HG03565 (cell line): ENCODE measurements around the gene C2orf72.
"Not testable (repeated sequence)": the region's sequence is repeated elsewhere in the genome, so short reads cannot be mapped to it uniquely, and the experiment has no call there.

Experiments
- ATAC-seq: cut with Tn5 transposase; IDR thresholded peaks from one replicate; pipeline ENCODE4 v1.9.1; 2021; ENCODE audit warnings: mild to moderate bottlenecking, moderate library complexity; ENCODE audit not compliant: unreplicated experiment

Gene C2orf72

DNA sequence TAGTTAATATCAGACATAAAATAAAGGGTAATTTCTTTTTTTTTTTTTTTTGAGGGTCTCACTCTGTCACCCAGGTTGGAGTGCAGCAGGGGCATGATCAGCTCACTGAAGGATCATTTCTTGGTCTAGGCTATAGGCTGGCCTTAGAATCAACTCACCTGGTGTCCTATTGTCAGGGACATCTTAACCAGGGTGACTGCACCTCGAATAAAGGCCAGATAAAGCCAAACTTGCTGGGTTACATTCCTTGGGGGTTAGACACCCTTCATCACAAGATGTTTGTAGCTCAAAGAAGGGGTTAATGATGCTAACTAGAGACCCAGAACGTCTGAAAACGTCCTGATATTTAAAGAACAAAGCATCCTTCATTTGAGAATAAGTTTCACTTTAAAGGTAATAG lies 23.5 kb upstream of the C2orf72 start:
- ATAC-seq, result no peak

DNA sequence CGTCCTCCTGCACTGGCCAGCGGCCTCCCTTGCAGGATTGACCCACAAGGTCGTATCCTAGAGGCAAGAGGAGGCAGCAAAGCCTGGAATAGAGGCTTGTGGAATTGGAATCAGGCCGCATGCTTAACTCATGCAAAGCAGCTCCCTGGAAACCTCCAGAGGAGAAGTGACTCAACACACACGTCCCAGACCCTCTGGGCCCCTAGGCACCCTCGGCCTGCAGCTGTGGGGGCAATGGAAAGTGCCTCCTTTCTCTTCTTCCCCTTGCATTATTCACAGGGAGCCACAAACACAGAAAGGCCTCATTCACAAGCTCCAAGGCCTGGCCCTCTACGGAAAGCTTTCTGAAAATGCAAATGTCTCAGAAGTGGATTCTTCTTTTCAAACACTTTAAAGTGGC lies 21.8 kb upstream of the C2orf72 start:
- ATAC-seq, result no peak

DNA sequence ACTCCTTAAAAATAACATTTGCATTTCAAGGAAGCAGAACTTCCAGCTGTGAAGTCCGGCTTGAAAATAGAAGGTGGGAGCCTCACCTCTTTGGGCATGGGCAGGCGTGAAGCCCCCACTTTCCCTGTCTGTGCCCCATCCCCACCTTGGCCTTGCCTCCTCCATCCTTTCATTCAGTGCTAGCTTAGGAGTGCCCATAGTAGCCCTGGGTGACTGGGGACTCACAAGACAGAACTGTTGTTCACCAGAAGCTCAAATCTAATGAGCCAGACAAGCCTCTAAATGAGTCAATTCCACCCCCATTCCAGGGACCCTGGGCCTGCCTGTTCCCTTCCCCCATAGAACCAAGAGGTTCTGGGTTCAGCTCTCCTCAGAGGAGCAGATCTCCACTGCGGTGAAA lies 21.4 kb upstream of the C2orf72 start:
- ATAC-seq, result no peak

DNA sequence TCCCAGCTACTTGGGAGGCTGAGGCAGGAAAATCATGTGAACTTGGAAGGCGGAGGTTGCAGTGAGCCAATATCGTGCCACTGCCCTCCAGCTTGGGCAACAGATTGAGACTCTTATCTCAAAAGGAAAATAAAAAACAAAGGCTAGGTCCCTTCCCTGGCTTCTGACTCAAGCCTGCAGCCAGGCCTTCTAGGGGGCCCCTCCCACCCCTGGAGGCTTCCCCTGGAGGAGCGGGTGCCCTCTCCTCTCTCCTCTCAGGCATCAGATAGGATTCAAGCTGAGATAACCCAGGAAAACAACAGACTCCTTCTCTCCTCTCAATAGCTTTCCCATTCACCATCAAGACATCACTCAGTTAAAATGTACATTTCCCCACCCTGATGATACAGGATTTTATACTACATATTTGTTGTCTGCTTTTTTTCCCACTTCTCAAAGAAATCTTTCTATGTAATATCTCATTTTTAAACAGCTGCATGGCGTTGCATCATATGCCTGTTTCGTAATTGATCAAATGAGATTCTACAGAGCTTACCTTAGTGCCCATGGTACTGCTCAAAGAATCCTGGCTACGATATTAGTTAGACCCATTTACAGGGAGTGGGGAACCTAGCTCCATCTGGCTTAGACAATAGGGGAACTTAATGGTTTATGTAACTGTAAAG lies 20.6 kb upstream of the C2orf72 start:
- no peak for ATAC-seq

DNA sequence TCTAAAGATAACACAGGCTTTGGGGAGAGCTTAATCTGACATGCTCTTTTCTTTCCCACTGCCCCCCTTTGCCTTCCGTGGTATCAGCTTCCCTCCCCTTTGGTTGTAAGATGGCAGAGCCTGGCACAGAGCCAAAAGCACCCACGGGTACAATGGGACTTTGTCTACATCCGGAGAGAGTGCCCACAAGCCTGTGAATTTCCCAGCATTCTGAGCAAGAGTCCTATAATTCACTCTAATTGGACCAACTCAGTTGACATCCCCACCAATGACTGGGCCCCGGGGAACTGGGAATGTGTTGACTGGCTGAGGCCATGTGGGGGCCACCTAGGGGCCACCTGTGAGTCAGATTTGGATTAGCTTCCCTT lies 20.1 kb upstream of the C2orf72 start:
- ATAC-seq, result no peak

DNA sequence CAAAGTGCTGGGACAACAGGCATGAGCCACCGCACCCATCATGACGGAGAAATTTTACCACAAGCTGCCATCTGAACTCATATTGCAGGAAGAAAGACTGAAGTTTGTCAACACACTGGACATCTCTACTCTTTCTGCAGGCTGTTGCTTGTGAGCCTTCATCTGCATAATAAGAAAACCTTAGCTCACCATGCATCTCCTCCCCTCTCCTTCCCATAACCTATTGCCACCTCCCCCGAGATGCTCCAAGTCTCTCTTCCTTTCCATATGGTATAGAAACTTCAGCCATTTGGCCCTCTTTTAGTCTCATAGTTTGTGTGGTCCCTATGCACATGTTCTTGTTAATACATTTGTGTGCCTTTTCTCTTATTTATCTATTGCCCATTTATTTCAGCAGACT lies 19.1 kb upstream of the C2orf72 start:
- ATAC-seq, result no peak

DNA sequence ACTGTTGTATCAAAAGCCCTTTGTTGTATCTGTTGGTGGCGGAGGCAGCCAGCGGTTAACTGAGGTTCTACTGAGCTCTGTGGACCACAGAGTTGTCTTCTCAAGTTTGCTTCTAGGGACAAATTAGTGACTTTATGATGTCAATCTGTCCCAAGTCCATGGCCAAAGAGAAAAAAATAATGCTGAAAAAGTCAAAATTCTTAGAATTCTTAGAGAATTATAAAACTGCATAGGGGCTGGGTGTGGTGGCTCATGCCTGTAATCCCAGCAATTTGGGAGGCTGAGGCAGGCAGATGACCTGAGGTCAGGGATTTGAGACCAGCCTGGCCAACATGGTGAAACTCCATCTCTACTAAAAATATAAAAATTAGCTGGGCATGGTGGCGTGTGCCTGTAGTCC lies 12.3 kb upstream of the C2orf72 start:
- not testable (repeated sequence) for ATAC-seq

DNA sequence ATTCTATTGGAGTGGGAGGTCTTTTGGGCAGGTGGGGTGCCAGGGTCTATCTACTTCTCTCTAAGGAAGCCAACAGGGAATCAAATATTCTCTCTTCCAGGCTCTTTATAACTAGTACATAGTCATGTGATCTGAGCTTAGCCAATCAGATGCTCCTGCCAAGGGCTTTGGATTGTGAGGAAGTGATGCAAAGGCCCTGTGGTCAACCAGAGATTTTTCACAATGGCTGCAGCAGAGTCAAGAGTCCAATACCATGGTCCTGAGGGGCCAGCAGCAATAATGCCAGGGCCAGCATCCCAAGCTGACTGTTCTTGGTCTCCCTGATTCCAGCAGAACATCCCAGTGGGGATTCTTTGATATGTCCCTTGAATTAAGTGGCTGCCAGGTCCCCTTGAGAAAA lies 8.4 kb upstream of the C2orf72 start:
- ATAC-seq, result no peak

DNA sequence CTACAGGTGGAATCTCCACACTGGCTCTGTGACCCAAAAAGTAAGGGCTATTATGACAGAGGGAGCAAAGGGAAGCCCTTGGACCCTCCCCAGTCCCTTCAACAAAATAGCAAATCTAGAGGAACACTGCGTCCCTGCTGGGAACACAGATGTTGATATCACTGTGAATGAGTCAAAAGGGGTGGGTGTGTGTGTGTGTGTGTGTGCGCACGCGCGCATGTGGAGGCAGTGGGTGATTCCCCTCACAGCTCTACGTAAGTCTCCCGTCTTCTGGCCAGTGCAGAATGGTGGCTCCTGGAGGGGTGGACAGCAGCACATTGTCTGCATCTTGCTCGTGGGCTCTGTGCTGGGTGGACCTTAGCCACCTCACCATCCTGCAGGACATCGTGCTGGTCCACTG lies 7.8 kb upstream of the C2orf72 start:
- no peak for ATAC-seq

DNA sequence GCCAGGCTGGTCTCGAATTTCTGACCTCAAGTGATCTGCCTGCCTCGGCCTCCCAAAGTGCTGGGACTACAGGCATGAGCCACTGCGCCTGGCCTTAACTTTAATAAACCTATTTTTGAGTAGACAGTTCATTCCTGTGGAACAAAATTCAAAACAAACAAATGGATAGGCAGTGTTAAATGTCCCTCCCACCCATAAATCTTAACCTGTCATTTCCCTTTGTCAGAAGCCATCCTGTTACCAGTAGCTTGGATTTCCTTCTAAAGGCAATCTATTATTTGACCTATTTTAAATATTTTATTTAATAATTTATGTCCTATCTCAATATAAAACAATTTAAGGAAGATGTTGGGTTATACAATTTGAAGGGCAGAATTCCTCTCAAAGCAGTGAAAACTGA lies 6.6 kb upstream of the C2orf72 start:
- no peak for ATAC-seq

DNA sequence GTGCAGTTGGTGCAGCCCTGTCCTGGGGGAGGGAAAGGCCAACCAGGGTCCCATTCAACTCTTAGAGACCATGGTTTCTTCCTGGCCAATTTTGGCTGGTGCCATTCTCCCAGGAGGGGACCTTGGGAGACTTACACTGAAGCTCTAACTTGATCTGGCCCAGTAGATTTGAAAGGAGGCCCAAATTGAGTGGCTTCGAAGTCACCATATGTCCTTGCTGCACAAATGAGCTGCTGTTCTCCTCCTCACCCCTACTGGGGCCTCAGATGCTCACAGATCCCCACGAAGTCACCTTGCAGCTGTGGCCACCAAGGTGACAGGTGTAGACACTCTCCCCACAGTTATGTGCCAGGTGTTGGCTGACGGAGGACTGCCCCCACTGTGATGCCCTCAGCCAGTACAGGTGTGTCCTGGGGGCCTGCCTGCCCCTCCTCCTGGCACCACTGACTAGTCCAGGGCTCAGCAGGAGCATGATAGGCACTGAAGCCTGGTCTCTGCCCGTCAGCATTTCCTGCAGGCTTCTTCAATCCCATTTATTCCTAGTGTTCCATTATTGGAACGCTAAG lies 4.7 kb upstream of the C2orf72 start:
- ATAC-seq, result no peak

DNA sequence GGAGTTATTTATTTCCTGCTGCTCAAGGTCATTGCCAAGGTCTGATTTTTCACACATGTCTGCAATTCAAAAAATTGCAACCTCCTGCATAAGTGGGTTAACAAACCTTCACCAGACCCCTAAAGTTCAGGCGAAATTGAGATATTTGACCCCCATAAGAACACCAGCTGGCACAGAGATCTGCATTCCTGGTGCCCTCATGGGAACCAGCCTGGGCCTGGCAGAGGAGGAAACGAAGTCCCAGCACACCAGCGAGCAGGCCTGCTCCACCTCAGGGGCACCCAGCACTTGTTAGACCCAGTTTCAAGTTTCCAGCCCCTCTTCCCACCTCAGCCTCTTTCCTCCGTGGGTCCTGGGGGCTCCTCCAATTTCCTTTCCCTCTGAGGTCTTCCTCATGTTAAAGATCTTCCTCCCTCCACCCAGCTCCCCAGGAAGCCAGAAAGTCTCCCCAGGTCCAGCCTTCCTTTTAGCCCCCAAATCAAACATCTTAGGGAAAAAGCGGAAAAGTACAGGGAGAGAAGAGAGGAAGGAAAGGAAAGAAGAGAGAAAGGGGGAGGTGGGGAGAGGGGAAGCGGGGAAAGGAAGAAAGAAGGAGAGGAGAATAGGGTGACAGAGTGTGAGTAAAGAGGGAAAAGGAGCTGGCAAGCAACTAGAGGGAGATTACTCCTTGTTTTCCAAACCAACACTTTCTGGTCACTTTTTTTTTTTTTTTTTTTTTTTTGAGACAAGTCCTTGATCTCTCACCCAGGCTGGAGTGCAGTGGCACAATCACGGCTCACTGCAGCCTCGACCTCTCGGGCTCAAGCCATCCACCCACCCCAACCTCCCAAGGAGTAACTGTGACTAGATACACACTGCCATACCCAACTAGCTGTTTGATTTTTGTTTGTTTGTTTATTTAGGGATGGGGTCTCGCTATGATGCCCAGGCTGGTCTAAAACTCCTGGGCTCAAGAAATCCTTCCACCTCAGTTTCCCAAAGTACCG lies 3.9 kb upstream of the C2orf72 start:
- no peak for ATAC-seq

DNA sequence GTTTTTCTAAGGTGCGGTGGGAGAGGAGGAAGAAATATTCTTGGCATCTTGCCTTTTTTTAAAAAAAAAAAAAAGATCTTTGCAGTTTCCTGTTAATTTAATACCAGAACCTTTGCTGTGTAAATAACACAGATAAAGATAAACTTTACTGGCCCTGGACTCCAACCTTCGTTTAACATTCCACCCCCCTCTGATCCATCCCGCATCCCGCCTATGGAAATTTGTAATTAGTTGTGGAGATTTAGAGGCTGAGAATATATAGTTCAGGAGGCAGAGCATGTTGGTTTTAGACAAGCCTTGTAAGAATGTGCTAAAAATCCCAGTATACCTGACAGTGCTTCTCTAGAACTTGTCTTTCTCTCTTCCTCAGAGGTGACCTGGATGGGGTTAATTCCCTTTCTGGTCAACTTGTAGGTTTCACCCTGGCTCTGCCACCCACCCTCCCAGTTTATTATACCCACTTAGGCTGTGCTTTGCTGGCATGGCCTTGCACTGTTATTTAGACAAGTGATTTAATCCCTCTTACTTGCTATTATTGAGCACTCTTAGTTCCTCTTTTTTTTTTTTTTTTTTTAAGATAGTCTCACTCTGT lies 2.9 kb upstream of the C2orf72 start:
- no peak for ATAC-seq

DNA sequence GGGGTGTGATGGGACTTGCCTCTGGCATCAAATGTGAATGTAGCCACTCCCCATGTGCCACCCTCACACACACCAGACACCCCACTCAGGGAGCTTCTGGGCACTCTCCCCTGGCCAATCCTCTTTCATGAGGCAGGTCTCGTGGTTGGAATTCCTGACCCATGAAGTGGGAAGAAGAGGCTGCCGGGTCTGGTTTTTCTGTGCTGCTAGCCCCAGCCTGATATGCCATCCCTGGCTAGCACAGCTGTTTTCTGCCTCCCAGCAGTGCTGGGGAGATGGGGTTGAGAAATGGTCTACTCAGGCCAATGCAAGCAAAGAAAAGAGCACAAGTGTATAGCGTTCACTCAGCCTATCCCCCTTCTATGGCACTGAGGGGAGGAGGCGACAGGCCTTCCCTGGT lies 1.2 kb upstream of the C2orf72 start:
- ATAC-seq, result no peak

DNA sequence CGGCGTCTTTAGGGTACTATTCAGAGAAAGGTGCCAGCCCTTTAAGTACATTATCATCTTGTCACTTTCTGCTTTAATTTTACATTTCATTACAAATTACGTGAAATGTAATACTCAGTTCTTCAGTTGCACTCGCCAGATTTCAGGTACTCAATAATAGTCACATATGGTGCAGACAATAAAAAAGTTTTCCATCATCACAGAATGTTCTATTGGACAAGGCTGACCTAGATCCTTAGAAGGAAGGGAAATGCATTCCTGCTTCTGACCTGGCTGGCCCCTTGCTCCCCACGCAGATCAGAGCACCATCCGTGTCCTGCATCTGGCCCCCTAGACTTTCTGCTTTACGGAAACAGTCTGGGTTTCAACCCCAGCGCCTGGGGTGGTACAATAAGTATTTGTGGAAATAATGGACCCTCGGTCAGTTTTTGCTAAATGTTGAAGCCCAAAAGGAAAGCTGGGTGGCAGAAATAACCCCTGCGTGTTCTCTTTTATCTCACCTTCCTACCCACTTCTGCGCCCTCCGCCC lies 681 bp upstream of the C2orf72 start:
- ATAC-seq, result no peak

DNA sequence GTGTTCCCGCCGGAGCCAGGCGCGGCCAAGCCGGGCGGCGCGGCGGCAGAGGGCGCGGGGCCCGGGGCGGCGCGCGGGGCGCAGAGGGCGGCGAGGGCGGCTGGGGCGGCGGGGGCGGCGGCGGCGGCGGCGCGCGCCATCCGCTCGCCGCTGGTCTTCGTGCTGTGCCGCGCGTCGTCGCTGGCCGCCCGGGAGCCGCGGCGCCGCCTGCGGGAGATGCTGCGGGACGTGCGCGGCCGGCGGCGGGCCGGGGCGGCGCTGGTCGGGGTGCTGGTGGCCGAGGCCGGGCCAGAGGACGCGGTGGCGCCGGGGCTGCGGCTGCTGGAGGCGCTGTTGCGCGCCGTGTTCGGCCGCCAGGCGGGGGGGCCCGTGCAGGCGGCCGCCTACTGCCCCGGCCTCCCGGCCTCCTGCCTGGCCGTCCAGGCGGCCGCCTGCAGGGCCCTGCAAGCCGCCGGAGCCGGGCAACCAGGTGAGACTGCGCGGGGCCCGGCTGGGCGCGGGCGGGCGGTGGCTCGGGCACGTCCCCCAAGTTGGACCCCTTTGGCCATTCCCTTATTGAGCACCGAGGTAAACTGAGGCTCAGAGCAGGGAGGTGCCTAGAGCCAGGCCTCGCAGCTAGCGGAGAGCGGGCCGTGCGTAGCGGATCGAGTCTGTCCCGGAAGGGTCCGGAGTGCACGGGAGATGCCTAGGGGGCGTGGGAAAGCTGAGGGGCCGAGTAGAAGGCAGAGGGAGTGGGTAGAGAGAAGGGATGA lies 584 bp downstream of the C2orf72 start:
- no peak for ATAC-seq

DNA sequence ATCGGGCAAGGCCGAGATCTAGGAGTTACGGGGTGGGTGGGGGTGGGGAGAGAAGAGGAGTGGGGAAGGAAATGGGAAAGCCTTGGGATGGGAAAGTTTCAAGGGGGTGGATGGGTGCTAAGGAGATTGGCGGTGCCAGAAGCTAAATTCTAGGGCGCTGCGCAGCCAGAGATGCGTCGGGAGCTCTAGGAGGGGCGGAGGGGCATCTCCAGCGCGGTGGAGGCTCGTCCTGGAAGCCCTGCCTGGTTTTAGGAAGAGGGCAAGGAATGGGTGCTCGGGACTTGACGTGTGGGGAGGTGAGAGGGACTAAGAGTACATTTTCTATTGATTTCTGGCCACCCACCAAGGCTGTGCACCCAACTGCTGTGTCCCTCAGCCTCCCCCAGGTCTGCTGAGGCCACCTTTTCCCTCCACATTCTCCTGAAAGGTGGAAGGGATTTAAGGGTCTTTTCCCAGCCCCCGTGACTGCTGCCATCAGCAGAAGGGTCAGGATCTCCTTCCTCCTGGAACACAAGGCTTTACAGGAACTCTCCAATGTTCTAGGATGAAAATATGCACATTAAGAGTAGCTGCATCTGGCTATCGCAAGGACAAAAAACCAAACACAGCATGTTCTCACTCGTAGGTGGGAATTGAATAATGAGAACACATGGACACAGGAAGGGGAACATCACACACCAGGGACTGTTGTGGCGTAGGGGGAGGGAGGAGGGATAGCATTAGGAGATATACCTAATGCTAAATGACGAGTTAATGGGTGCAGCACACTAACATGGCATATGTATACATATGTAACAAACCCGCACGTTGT lies 1.4 kb downstream of the C2orf72 start:
- no peak for ATAC-seq

DNA sequence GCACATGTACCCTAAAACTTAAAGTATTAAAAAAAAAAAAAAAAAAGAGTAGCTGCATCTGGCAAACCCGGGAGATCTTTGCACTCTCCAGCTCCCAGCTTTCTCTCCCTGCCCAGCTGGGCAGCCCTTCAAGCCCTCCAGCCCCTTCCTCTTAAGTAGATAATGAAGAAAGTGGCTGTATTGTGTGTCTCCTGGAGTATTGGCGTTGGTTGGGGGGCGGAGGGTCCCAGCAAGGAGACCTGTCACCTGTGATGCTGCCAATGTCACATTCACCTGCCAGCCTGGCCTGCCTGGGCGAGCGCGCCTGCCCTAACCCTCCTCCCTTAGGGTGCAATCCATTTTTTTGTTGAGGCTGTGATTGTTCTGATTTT lies 2.0 kb downstream of the C2orf72 start:
- ATAC-seq, result no peak

DNA sequence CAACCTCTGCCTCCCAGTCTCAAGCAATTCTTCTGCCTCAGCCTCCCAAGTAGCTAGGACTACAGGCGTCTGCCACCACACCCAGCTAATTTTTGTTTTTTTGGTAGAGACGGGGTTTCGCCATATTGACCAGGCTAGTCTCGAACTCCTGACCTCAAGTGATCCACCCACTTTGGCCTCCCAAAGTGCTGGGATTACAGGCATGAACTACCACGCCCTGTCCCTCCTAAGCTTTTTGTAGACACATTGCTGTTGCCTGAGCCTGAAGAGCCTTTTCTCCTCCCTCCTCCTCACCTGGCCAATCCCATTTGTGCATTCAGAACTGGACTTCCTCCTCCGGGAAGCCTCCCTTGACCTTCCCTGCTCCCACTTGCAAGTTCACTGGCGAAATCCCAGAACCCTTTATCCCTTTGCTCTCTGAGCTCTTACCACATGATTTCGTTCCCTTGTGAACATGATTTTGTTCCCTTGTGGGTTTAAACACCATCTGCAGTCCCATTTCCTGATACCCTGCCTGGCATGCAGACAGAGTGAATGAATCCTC lies 2.6 kb downstream of the C2orf72 start:
- ATAC-seq, result no peak
